HG02642 (cell line): ENCODE results near the gene TSKS.

Experiments
- ATAC-seq: cut with Tn5 transposase; IDR thresholded peaks from one replicate; pipeline ENCODE4 v1.9.1; 2021; ENCODE audit warnings: mild to moderate bottlenecking; ENCODE audit not compliant: unreplicated experiment, poor library complexity

TSKS gene

GRCh38 chr19:49767381-49767780 lies 4.3 kb upstream of the TSKS start:
- no peak for ATAC-seq

- no peak for ATAC-seq
These were observed 3.8 kb upstream of the TSKS start, which contains the start of gene AP2A1 for GRCh38 chr19:49766930-49767299. Gene AP2A1 (plus strand): TSS chr19:49767001. CDS start chr19:49767134, 133 bp downstream.

GRCh38 chr19:49766007-49766929 lies 3.2 kb upstream of the TSKS start:
- ATAC-seq: peak; percentile 93

DNA sequence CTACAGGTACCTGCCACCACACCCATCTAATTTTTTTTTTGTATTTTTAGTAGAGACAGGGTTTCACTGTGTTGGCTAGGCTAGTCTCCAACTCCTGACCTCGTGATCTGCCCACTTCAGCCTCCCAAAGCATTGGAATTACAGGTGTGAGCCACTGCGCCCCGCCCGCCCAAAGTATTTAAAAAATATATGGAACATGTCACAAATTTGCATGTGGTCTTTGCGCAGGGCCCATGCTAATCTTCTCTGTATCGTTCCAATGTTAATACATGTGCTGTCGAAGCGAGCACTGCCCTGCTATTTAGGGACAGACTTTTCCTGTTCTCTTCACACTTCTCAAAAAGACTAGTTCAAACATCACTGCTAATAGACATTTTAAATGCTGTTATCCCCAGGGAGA lies 1.2 kb upstream of the TSKS start:
- ATAC-seq: no peak

DNA sequence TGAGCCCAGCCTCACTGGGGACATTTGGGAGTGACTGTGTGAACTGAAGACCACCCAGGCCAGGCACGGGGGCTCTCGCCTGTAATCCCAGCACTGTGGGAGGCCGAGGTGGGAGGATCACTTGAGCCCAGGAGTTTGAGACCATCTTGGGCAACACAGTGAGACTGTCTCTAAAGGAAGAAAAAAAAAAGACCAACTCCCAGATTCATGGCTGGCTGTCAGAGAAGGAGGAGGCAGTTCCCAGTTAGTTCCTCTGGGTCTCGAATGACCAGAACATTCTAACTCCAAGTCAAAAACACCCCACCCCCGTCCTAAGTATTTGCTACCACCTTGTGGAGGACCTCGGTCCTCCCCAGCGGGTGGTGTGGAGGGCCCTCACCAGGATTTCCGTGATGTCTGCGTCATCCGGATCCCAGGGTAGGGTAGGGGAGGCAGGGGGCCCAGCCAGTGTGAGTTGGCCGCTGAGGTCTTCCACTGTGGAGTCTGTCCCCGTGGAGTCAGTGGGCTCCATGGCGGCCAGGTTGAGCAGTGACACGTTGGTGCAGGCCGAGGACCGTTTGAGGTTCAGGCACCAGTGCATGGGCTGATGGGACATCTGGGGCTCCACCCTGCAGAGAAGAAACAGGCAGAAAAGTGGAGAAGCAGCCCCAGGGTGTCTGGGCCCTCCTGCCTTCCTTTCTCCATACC lies 1.3 kb downstream of the TSKS start:
- ATAC-seq: no peak

DNA sequence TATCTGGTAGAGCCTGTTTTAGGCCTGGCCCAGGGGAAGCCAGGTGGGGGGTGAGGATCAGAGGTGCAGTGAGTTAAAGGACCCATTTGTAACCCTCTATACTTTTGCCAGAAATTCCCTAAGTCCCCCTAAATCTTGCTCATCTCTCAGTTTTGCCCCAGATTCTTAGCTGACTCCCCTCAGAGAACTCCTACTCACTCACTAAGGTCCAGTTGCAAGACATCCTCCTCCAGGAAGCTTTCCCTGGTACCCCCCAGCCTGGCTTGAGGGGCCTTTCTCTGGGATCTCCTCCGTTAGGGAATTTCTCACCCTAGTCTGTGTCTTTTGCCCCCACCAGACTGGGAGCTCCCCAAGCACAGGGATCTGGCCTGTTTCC lies 1.9 kb downstream of the TSKS start:
- no peak for ATAC-seq

GRCh38 chr19:49758292-49758691 lies 4.8 kb downstream of the TSKS start:
- no peak for ATAC-seq

DNA sequence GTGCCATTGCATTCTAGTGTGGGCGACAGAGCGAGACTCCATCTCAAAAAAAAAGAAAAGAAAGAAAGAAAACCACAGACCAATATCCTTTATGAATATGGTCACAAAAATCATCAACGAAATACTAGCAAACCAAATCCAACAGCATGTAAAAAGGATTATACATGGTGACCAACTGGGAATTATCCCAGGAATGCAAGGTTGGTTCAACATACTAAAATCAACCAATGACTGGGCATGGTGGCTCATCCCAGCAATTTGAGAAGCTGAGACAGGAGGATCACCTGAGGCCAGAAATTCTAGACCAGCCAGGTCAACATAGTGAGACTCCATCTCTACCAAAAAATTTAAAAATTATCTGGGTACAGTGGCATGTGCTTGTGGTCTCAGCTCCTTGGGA lies 7.2 kb downstream of the TSKS start:
- ATAC-seq: no peak

GRCh38 chr19:49752701-49753100 lies 10.4 kb downstream of the TSKS start:
- no peak for ATAC-seq

DNA sequence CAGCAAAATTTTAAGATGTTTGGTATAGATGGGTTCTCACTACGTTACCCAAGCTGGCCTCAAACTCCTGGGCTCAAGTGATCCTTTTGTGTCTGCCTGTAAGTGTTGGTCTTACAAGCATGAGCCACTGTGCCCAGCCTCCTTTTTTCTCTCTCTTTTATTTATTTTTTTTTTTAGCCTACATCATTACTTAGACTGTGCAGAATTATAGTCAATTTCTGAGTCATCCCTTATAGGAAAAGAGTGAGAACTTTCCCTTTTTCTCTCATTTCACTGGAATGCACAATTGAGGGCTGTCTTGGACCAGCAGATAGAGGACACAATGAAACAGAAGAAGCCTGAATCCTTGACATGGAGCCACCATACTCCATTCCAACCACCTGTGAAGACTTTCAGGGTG lies 13.3 kb downstream of the TSKS start:
- no peak for ATAC-seq

DNA sequence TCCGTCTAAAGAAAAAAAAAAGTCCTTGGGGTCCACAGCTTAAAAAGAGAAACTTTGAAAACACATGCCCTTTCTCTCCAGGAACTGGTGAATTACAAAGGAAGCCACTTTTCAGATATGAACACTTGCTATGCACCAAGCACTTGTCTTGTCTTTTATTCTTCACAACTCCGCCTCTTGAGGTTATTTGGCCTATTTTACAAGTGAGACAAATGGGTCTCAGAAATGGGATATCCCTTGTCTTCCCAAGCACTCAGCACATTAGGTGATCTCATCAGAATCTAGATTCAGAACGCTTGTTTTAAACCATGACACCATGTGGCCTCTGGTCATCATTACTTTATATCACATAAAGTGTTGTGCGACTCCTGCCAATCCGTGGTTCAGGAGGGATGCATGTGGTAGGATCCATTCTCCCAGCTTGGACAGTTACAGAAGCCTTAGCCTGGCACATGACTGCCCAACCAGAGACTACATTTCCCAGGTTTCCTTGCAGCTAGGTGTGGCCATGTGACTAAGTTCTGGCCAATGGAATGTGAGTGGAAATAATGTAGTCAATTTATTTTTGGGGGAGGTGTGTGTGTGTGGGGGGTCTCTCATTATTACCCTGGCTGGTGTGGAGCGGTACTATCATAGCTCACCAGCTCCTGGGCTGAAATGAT lies 13.9 kb downstream of the TSKS start:
- ATAC-seq: no peak

DNA sequence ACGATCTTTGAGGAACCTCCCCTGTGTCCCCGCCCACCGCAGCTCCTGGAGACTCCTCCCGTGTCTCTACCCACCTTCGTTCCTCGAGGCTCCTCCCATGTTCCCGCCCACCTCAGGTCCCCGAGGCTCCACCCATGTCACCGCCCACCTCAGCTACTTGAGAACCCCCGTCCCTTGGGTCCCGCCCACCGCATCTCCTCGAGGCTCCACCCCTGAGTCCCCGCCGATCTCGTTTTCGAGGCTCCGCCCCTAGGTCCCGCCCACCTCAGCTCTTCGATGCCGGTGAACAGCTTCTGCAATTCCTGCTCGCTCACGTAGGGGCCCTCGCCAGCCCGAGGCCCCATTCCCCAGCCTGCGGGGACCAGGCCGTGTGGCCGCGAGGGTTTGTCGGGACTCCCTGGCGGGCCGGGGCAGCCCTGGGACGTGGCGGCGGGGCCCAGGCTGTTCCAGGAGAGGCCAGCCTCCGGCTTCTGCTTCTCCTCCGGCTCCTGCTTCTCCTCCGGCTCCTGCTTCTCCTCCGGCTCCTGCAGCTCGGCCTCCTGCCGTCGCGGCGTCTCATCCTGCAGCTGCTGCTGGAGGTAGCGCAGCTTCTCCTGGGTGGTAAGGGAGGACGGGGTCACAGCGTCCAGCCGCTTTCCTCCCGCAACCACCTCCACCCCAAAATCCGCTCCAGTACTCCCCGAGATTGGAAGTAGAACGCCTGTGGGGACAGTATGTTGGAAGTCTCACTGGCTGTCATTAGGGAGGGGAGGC lies 16.7 kb downstream of the TSKS start:
- no peak for ATAC-seq

DNA sequence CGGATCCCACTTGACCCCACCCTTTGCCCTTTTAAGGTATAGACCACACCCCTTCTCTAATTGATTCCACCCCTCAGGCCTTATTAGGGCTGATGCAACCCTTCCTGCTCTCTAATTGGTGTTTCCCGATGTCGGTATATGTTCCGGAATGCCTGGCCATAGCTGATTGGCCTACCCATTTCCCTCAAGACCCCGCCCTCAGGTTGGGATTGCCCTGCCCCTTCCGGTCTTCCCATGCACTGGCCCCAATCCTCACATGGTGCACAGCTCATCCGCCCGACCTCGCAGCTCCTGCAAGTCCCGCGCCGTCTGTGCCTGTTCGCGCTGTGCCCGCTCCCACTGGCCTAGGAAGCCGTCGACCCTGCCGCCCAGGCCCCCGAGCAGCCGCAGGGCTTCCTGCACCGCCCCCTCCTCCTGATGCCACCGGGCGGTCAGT lies 18.1 kb downstream of the TSKS start:
- no peak for ATAC-seq

GRCh38 chr19:49741210-49741844 lies 21.8 kb downstream of the TSKS start:
- no peak for ATAC-seq

GRCh38 chr19:49739933-49740332 lies 23.2 kb downstream of the TSKS start:
- no peak for ATAC-seq

DNA sequence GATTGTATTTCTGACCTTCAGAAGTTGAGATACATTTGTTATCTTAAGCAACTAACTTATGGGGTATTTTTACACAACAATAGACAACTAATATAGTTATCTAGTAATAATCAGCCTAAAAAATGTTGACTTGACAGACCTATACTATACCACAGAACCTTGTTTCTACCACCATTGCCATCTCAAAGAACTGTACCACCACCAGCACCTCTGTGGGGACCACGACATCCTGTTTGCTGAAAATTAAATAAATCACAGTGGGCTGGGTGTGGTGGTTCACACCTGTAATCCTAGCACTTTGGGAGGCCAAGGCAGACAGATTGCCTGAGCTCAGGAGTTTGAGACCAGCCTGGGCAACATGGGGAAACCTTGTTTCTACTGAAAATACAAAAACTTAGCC lies 24.0 kb downstream of the TSKS start:
- ATAC-seq: no peak

- no peak for ATAC-seq
These were observed 24.8 kb downstream of the TSKS start for GRCh38 chr19:49738268-49738667.

GRCh38 chr19:49730166-49730565 lies 32.9 kb downstream of the TSKS start:
- no peak for ATAC-seq

DNA sequence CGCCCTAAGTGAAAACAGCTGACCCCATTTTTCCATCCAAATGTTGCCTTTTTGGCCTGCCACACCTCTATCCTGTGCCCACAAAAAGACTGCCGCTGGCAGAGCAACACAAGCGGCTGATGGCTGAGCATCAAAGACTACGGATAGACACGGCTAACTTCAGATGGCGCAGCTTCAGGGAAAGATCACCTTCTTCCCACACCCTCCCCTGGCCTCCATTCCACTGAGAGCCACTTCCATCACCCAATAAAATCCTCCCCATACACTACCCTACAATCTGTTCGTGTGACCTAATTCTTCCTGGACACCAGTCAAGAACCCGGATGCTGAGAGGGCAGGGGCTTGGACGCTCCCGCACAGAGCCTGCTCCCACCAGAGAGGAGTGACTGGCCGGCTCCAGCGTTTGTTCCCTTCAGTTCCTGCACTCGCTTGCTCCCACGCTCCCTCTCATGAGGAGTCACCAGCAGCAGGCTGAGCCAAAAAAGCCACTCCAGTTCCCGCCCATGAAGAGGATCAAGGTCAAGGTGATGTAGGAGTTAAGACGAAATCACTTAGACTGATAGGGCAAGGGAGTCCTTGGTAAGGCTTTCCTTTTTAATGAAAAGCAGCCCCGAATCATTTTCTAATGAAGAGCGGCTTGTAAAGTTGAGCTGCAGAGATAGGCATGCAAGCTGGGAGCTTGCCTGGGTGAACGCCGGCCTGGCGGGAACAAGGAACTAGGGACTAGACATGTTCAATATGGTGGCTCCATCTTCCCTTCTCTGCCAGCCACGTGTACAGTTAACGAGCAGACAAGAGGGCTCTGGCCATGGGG lies 35.7 kb downstream of the TSKS start:
- ATAC-seq: no peak
